H9 (cell line): Measurements from ENCODE around the gene ADAMTS2. TPM values are rescaled to one million over a fixed set of nuclear protein-coding genes. Genes with fewer than 3 reads are reported as not detected.

Experiments
- DNase-seq: peaks from one replicate; pipeline ENCODE4 v3.0.0-alpha.2; 2017
- H2AFZ ChIP-seq: one replicate; pipeline ENCODE4 v1.6.1; 2013; ENCODE audit warnings: mild to moderate bottlenecking, low read length, control low read depth, moderate library complexity
- H2AK5ac ChIP-seq: 2 replicates; pipeline ENCODE4 v1.6.1; 2013; ENCODE audit warnings: low read length, control low read depth, mixed read lengths; ENCODE audit not compliant: insufficient read length
- H2BK120ac ChIP-seq: one replicate; pipeline ENCODE4 v1.6.1; 2013; ENCODE audit warnings: low read depth, mild to moderate bottlenecking, low read length, control low read depth, inconsistent platforms; ENCODE audit not compliant: poor library complexity, severe bottlenecking
- H2BK12ac ChIP-seq: 2 replicates; pipeline ENCODE4 v1.6.1; 2013; ENCODE audit warnings: low read length, control low read depth, mixed read lengths, low read depth; ENCODE audit not compliant: insufficient read length
- H2BK15ac ChIP-seq: 2 replicates; pipeline ENCODE4 v1.6.1; 2013; ENCODE audit warnings: low read depth, low read length, control low read depth
- H2BK20ac ChIP-seq: one replicate; pipeline ENCODE4 v1.6.1; 2013; ENCODE audit warnings: low read depth, mild to moderate bottlenecking, low read length, control low read depth, inconsistent platforms; ENCODE audit not compliant: poor library complexity, severe bottlenecking
- H2BK5ac ChIP-seq: 2 replicates; pipeline ENCODE4 v1.6.1; 2013; ENCODE audit warnings: low read length, control low read depth, mixed read lengths; ENCODE audit not compliant: insufficient read length
- H3K14ac ChIP-seq: 2 replicates; pipeline ENCODE4 v1.6.1; 2013; ENCODE audit warnings: low read length, control low read depth; ENCODE audit not compliant: insufficient read depth
- H3K18ac ChIP-seq: 2 replicates; pipeline ENCODE4 v1.6.1; 2013; ENCODE audit warnings: low read depth, mild to moderate bottlenecking, mixed read lengths, low read length, control low read depth; ENCODE audit not compliant: insufficient read length
- H3K23ac ChIP-seq: 2 replicates; pipeline ENCODE4 v1.6.1; 2013; ENCODE audit warnings: low read length, control low read depth, mixed read lengths, low read depth; ENCODE audit not compliant: insufficient read length
- H3K23me2 ChIP-seq: 2 replicates; pipeline ENCODE4 v1.6.1; 2013; ENCODE audit warnings: low read depth, mild to moderate bottlenecking, mixed read lengths, low read length, control low read depth; ENCODE audit not compliant: insufficient read length, poor library complexity, severe bottlenecking
- H3K27ac ChIP-seq: 2 replicates; pipeline ENCODE4 v1.5.1; 2013; ENCODE audit warnings: low read length, control low read depth, mixed read lengths, low read depth; ENCODE audit not compliant: insufficient read length
- H3K27me3 ChIP-seq: 2 replicates; pipeline ENCODE4 v1.6.1; 2013; ENCODE audit warnings: low read length, control low read depth, inconsistent platforms; ENCODE audit not compliant: insufficient read depth
- H3K4ac ChIP-seq: 2 replicates; pipeline ENCODE4 v1.6.1; 2013; ENCODE audit warnings: low read depth, mild to moderate bottlenecking, control low read depth, inconsistent platforms, low read length, moderate library complexity
- H3K4me1 ChIP-seq: 2 replicates; pipeline ENCODE4 v1.6.1; 2013; ENCODE audit warnings: low read length, control low read depth, inconsistent platforms; ENCODE audit not compliant: insufficient read depth
- H3K4me2 ChIP-seq: 2 replicates; pipeline ENCODE4 v1.6.1; 2013; ENCODE audit warnings: low read length, control low read depth, mixed read lengths; ENCODE audit not compliant: insufficient read length, insufficient read depth
- H3K56ac ChIP-seq: 2 replicates; pipeline ENCODE4 v1.6.1; 2013; ENCODE audit warnings: low read depth, mild to moderate bottlenecking, mixed read lengths, low read length, control low read depth; ENCODE audit not compliant: insufficient read length
- H3K79me1 ChIP-seq: 2 replicates; pipeline ENCODE4 v1.6.1; 2013; ENCODE audit warnings: low read depth, mild to moderate bottlenecking, moderate library complexity, low read length, control low read depth, inconsistent platforms; ENCODE audit not compliant: insufficient read depth, poor library complexity, severe bottlenecking
- H3K79me2 ChIP-seq: 2 replicates; pipeline ENCODE4 v1.6.1; 2013; ENCODE audit warnings: low read length, control low read depth, inconsistent platforms; ENCODE audit not compliant: insufficient read depth
- H3K9ac ChIP-seq: 2 replicates; pipeline ENCODE4 v1.6.1; 2013; ENCODE audit warnings: low read length, control low read depth, mixed read lengths; ENCODE audit not compliant: insufficient read length; ENCODE audit errors: extremely low read depth
- H3K9me3 ChIP-seq: one replicate; pipeline ENCODE4 v1.6.1; 2013; ENCODE audit warnings: low read depth, low read length, inconsistent platforms; ENCODE audit not compliant: control insufficient read depth
- H3T11ph ChIP-seq: one replicate; pipeline ENCODE4 v1.6.1; 2013; ENCODE audit warnings: mild to moderate bottlenecking, low read length, control low read depth, inconsistent platforms
- H4K20me1 ChIP-seq: one replicate; pipeline ENCODE4 v1.6.1; 2013; ENCODE audit not compliant: control insufficient read depth, insufficient read length, insufficient read depth
- H4K5ac ChIP-seq: 2 replicates; pipeline ENCODE4 v1.6.1; 2013; ENCODE audit warnings: low read depth, mild to moderate bottlenecking, mixed read lengths, low read length, control low read depth; ENCODE audit not compliant: insufficient read length
- H4K8ac ChIP-seq: replicated peaks from 2 replicates; pipeline ENCODE4 v1.6.1; 2013; ENCODE audit warnings: low read length, control low read depth, mixed read lengths, low read depth; ENCODE audit not compliant: insufficient read length
- H4K91ac ChIP-seq: 2 replicates; pipeline ENCODE4 v1.6.1; 2013; ENCODE audit warnings: low read depth, mild to moderate bottlenecking, moderate library complexity, mixed read lengths, low read length, control low read depth; ENCODE audit not compliant: insufficient read length
- H3K27ac Mint-ChIP-seq, 3 experiments: 2 replicates in 2 of 3; 3 replicates in 1 of 3; pipeline ENCODE4 v1.8.0; 2020 to 2021; ENCODE audit warnings: mixed read lengths in 3 of 3, mild to moderate bottlenecking in 1 of 3, moderate library complexity in 1 of 3
- H3K27me3 Mint-ChIP-seq: 2 replicates; pipeline ENCODE4 v1.8.0; 2021; ENCODE audit warnings: low read depth, mild to moderate bottlenecking, moderate library complexity, mixed read lengths
- H3K36me3 Mint-ChIP-seq, 3 experiments: 2 replicates in 2 of 3; 3 replicates in 1 of 3; pipeline ENCODE4 v1.8.0; 2020 to 2021; ENCODE audit warnings: low read depth in 3 of 3, mixed read lengths in 3 of 3; ENCODE audit not compliant: insufficient read depth in 1 of 3
- H3K4me1 Mint-ChIP-seq, 2 experiments: 2 replicates each; pipeline ENCODE4 v1.8.0; 2020; ENCODE audit warnings: mixed read lengths in 2 of 2
- H3K4me3 Mint-ChIP-seq, 2 experiments: 2 replicates in 1 of 2; 3 replicates in 1 of 2; pipeline ENCODE4 v1.8.0; 2020 to 2021; ENCODE audit warnings: mild to moderate bottlenecking in 2 of 2, mixed read lengths in 2 of 2, moderate library complexity in 1 of 2
- H3K9me3 Mint-ChIP-seq, 2 experiments: 2 replicates in 1 of 2; 3 replicates in 1 of 2; pipeline ENCODE4 v1.8.0; 2020; ENCODE audit warnings: mild to moderate bottlenecking in 2 of 2, mixed read lengths in 2 of 2, moderate library complexity in 1 of 2
- CTCF ChIP-seq: fragments of 200-600 bp; sonication (generic); conservative IDR thresholded peaks from 3 replicates; pipeline ENCODE4 v1.8.0; 2021; ENCODE audit warnings: antibody characterized with exemption, mild to moderate bottlenecking
- WGBS: extraction: QIAGEN DNeasy Blood & Tissue Kit; methylation state at CpG from one replicate; pipeline ENCODE4 v1.1.7; 2013; ENCODE audit warnings: missing lambda C conversion rate, low lambda C conversion rate, mixed read lengths; ENCODE audit not compliant: insufficient read length; ENCODE audit errors: extremely low coverage; 5-methylcytosine and 5-hydroxymethylcytosine counted together
- total RNA-seq: library from RNA; stranded (reverse); gene quantifications from 2 replicates; pipeline ENCODE4 v1.2.1, GENCODE V29; 2021

ADAMTS2 gene
- total RNA-seq, 1 experiment from 2014 or later: 5.4 TPM

GRCh38 chr5:179301796-179302195, 43.5 kb downstream of the ADAMTS2 start:
- Histone ChIP-seq H3K4ac (no peak overlapping the region), H4K8ac (no peak overlapping the region), H3K23ac (no peak overlapping the region), H2BK5ac (no peak overlapping the region), H2BK20ac (no peak overlapping the region), H3K9me3 (no peaks in the 10 kb centered on the region), H3K23me2 (no peaks in the 10 kb centered on the region), H3K4me2 (no peak overlapping the region), H4K20me1 (no peaks in the 10 kb centered on the region), H4K91ac (no peak overlapping the region), H3T11ph (no peak overlapping the region), H3K27me3 (no peaks in the 10 kb centered on the region), H2BK15ac (no peak overlapping the region), H3K27ac (no peak overlapping the region), H3K14ac (no peak overlapping the region), H2AFZ (no peak overlapping the region), H2AK5ac (no peak overlapping the region), H3K9ac (no peak overlapping the region), H2BK12ac (no peak overlapping the region), H2BK120ac (no peak overlapping the region), H4K5ac (no peak overlapping the region), H3K56ac (no peak overlapping the region), H3K18ac (no peak overlapping the region), H3K79me1 (no peaks in the 10 kb centered on the region), H3K79me2 (no peaks in the 10 kb centered on the region), H3K4me1 (no peaks in the 10 kb centered on the region)
- peaks cover 27 to 34% of the 10 kb centered on the region in 2 experiments; a peak in 4 of 5 replicates for H3K9me3 Mint-ChIP-seq
- H3K27me3 Mint-ChIP-seq: no peaks in the 10 kb centered on the region; the same call in none of the 2 replicates
- 0 out of 4 replicates have a peak, but pooled peaks cover 0 to 4% of the 10 kb centered on the region in 2 experiments for H3K4me1 Mint-ChIP-seq
- no peak for TF ChIP-seq CTCF
- no peak overlapping the region for H3K4me3 Mint-ChIP-seq
- 0 out of 7 replicates have a peak, but pooled peaks cover 0 to 13% (median 2%) of the 10 kb centered on the region in 3 experiments for H3K36me3 Mint-ChIP-seq
- WGBS: no CpG with 5 or more reads among the region's 17 CpGs
- no peak overlapping the region for H3K27ac Mint-ChIP-seq
- DNase-seq: no peak
